GM18499 (cell line): ENCODE results near the gene E4F1.

Experiments
- ATAC-seq: cut with Tn5 transposase; IDR thresholded peaks from one replicate; pipeline ENCODE4 v1.9.1; 2021; ENCODE audit warnings: moderate number of reproducible peaks; ENCODE audit not compliant: insufficient read depth, unreplicated experiment

E4F1 gene

GRCh38 chr16:2223221-2223941 is at the start of gene E4F1:
E4F1 (plus strand) TSS chr16:2223591; CDS start chr16:2223614, 23 bp downstream.
- peak; percentile 76 for ATAC-seq

- no peak for ATAC-seq
Measured at GRCh38 chr16:2173916-2174315, 49.5 kb upstream of the E4F1 start.

GRCh38 chr16:2174396-2175131 is 48.8 kb upstream of the E4F1 start:
- no peak for ATAC-seq

- no peak for ATAC-seq
Measured at GRCh38 chr16:2175454-2175853, 47.9 kb upstream of the E4F1 start.

- ATAC-seq, result no peak
Measured at GRCh38 chr16:2176047-2176446, 47.3 kb upstream of the E4F1 start.

DNA sequence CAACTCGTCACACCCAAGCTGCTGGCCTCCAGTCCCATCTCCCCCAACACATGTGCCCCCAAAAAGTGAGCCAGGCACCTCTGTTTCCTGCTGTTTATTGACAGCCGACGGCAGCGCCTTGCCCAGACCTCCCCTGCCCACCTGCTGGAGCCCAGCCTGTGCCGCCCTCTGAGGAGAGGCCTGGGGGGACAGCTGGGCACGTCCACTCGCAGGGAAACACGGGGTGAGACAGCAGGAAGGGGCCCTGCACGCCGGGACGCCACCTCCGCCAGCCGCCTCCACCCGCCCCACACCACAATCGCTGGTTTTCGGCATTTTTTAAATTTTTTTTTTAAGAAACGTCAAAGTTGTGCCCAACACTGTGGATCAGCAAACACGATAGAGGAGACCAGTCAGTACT is 46.3 kb upstream of the E4F1 start:
- no peak for ATAC-seq

DNA sequence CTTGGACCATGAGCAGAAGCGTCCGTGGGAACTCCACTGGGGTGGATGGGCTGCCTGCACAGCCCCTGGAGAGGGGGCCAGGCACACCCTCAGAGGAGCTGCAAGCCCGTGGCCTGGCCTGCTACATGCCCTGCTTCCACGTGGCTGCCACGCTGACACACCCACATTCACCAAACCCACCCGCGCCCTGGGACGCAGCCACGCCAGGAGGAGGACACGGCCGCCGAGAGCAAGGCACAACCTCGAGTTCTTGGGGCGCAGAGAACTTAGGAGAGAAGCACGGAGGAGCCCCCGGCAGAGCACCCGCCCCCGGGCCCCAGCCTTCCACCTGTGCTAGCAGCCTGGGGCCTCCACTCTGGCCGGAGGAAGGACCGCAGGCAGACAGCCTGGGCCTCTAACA is 45.8 kb upstream of the E4F1 start:
- no peak for ATAC-seq

GRCh38 chr16:2178321-2179106 is 44.9 kb upstream of the E4F1 start:
- ATAC-seq, result no peak

DNA sequence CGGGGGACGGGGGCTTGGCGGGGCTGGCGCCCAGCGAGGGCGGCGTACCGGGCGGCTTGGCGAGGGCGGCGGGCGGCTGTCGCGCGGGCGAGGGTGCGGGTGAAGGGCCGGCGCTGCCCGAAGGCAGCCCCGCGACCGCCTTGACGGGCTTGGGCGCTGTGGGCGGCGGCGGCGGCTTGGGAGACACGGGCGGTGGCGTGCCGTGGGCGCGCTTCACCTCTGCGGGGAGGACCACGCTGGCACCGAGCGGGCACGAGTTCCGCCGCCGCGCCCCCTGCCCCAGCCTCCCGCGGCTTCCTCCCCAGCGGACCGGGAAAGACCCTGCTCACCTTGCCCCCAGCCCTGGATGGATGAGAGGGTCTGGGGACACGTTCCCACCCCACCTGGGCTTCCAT is 44.3 kb upstream of the E4F1 start:
- no peak for ATAC-seq

DNA sequence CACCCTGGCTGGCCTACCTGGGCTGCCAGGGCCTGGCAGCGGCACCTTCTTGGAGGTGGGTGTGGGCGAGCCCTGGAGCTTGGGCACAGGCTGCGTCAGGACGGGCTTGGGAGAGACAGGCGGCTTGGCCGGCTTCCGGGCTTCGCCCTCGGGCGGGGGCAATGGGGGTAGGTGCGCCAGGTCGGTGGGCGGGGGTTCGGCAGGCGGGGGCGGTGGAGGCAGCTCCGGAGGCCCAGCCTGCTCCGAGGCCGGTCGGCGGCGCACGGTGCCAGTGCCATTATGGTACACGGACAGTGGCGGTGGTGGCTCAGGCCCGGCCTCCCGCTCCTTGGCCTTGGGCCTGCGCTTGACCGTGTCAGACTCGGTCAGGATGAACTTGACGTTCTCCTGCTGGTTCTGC is 43.8 kb upstream of the E4F1 start:
- no peak for ATAC-seq

DNA sequence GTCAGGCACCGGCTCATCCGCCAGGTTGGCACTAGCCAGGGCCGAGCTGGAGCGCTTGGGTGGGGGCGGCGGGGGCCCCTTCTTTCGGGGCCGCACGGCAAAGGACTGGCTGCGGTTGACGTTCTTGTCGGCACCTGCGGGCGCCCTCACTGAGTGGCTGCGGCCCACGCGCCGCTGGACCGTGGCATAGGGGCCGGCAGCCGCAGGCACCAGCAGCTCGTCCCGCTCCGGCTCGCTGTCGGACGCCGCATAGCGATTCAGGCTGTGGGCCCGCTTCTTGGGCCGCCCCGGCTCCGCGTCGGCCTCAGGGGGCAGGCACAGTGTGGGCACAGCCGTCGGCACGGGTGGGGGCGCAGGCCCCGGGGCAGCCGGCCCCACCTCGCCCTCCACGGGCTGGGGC is 42.9 kb upstream of the E4F1 start:
- ATAC-seq, result no peak

DNA sequence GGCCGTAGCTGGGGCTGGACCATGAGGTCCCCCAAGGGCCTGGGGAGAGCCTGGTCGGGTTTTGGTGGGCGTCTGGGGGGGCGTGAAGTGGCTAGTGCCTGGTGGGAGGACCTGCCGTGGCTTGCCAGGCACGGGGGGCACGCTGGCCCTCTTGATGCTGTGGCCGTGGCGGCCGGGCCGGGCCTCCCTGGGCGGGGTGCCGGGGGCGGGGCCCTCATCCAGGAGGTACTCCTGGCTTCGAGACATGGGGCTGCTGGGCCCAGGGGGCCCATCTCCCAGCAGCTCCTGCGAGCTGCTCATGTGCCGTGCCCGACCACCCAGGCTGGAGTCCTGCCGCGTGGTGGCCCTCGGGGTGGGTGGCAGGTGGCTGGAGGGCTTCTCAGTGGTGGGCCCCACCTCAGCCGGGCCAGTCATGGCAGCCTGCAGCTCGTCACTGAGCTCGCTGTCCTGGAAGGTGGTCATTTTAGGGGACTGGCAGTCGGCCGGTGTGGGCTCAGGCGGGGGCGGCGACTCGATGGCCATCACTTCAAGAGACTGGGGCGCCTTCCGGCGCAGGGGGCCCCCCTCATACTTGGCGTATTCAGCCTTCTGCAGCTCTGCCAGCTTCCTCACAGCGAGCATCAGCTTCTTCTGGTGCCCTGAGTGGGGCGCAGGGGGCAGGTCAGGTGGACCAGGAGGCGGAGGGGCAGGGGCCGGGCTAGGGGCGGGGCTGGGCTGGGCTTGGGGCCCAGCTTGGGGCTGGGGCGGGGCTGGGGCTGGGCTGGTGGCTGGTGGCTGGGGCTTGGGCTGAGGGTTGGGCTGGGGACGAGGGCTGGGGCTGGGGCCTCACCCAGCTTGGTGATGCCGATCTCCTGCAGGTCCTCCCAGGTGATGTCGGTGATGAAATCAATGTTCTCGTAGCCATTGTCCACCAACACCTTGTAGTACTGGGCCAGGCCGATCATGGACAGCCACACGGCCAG is 42.1 kb upstream of the E4F1 start:
- ATAC-seq, result no peak

GRCh38 chr16:2181952-2182351 is 41.4 kb upstream of the E4F1 start:
- no peak for ATAC-seq

GRCh38 chr16:2183671-2184070 is 39.7 kb upstream of the E4F1 start:
- no peak for ATAC-seq

GRCh38 chr16:2184346-2184745 is 39.0 kb upstream of the E4F1 start:
- no peak for ATAC-seq

DNA sequence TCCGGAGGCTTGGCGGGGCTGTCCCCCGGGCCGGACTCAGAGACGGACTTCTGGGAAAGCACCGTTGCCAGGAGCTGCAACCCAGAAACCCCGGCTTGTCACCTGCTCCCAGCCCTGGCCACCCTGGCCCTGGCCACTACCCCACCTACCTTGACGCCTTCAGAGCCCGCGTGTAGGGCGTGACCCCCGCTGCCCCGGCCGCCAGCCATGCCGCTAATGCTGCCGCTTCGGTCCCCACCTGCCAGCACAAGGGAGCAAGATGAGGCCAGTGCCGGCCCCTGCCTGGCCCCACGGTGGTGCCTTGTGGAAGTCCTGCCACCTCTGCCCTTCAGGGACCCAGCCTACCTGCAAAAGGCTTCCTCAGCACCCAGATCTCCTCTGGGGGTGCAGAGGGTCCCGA is 38.4 kb upstream of the E4F1 start:
- no peak for ATAC-seq

GRCh38 chr16:2186064-2186463 is 37.3 kb upstream of the E4F1 start:
- ATAC-seq, result no peak

GRCh38 chr16:2186505-2186904 is 36.9 kb upstream of the E4F1 start:
- ATAC-seq, result no peak

DNA sequence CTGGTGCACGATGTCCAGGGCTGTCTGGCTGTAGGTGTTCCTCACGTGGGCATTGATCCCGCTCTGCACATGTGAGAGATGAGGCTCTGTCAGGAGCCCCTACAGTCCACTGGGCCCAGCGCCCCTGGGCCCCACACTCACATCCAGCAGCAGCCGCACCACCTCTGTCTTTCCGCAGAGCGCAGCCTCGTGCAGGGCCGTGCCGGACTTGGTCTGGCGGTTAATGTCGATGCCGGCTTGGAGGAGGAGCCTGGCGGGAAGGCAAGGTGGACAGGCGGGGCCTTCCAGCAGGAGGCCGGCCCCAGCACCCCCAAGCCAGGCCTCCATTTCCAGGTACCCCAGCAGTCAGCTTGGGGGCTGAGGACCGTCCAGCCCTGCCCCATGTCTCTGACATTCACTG is 36.2 kb upstream of the E4F1 start:
- no peak for ATAC-seq

- ATAC-seq, result no peak
Measured at GRCh38 chr16:2188395-2188794, 35.0 kb upstream of the E4F1 start.
